ENCODE measurements around the gene CFAP299.

Gene CFAP299

DNA sequence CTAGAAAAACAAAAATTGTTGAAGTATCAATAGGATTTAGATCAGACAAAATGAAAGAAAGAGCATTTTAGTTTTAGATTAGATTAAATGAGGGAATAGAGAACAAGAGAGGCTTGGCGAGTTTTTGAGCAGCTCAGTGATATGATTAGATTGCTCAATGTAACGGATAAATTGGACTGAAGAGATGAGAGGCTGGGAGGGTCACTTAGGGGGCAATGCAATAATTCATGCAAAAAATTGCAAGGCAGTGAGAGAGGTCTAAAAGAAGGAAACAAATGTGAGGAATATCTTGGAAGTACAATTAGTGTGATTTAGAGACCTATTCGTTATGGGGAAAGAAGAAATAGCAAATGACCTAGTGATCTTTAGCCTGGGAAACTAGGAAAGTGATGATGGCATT is 644.7 kb downstream of the CFAP299 start:
- DNase-seq, result no peak

- no peak for DNase-seq
Measured at GRCh38 chr4:80986011-80986410, 650.5 kb downstream of the CFAP299 start.

GRCh38 chr4:80989921-80990544 is 654.5 kb downstream of the CFAP299 start:
- DNase-seq, result peak; percentile 59

DNA sequence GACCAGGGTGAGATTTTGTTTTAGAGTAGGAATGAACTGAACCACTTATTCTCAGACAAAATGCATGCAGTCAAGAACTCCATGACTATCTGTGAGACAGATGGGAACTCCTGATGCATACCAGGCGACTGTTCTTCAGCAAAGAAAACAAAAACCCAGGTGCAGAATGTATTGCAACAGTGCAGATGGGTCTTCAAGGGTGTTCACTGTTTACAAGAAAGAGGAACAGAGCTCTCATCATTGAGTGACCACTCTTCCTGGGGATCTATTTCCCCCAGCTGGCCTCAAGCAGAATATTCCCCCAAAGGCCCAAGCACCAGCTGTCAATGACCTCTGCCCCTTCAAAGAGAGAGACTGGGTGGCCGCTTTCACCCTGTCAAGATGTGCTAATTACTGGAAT is 655.3 kb downstream of the CFAP299 start:
- DNase-seq, result no peak

- no peak for DNase-seq
Measured at GRCh38 chr4:80999943-81000342, 664.4 kb downstream of the CFAP299 start.

- no peak for DNase-seq
Measured at GRCh38 chr4:81003597-81004111, 668.1 kb downstream of the CFAP299 start.

DNA sequence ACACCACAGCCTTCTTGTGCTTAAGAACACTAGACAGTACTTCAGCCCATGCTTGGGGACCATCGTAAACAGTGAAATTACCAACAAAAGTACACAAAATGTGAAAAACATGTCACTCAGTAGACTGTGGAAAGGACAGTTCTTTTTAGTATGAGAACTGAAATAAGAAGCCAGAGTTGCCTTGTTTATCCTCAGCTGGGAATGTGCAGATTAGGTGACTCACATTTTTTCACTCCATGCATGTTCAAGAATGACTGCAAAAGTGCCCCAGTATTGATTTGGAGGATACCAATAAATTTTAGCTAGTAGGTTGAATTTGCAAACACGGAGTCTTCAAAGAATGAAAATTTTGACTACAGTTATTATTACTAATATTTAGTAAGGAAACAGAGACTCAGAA is 671.9 kb downstream of the CFAP299 start:
- no peak for DNase-seq
